Glutamatergic neuron (in vitro differentiated cells): ENCODE data around the gene KIF25. TPM values are rescaled to one million over a fixed set of nuclear protein-coding genes. Genes with fewer than 3 reads are reported as not detected.

ENCODE experiments used
- DNase-seq: peaks from one replicate; pipeline ENCODE4 v3.0.0; 2022
- H3K27ac Mint-ChIP-seq: one replicate; pipeline ENCODE4 v1.8.0; 2020; ENCODE audit warnings: mild to moderate bottlenecking, mixed read lengths, inconsistent platforms; ENCODE audit not compliant: unreplicated experiment
- H3K27me3 Mint-ChIP-seq: one replicate; pipeline ENCODE4 v1.8.0; 2020; ENCODE audit warnings: mild to moderate bottlenecking, moderate library complexity, mixed read lengths, inconsistent platforms; ENCODE audit not compliant: unreplicated experiment
- H3K36me3 Mint-ChIP-seq: one replicate; pipeline ENCODE4 v1.8.0; 2020; ENCODE audit warnings: mild to moderate bottlenecking, mixed read lengths, inconsistent platforms; ENCODE audit not compliant: unreplicated experiment
- H3K4me1 Mint-ChIP-seq: one replicate; pipeline ENCODE4 v1.8.0; 2020; ENCODE audit warnings: mild to moderate bottlenecking, low read depth, mixed read lengths, inconsistent platforms; ENCODE audit not compliant: unreplicated experiment
- H3K4me3 Mint-ChIP-seq: one replicate; pipeline ENCODE4 v1.8.0; 2020; ENCODE audit warnings: mild to moderate bottlenecking, mixed read lengths, inconsistent platforms; ENCODE audit not compliant: unreplicated experiment
- H3K9me3 Mint-ChIP-seq: one replicate; pipeline ENCODE4 v1.8.0; 2020; ENCODE audit warnings: mild to moderate bottlenecking, moderate library complexity, mixed read lengths, inconsistent platforms; ENCODE audit not compliant: unreplicated experiment
- CTCF ChIP-seq: fragments of 200-600 bp; sonication (generic); IDR thresholded peaks from one replicate; pipeline ENCODE4 v1.5.0; 2021; ENCODE audit not compliant: partially characterized antibody, unreplicated experiment
- total RNA-seq: library from RNA; stranded (reverse); fragmentation: NEBNext Ultra II Directional; extraction: Animal tissue kit (Norgen Biotek cat#: 25700); gene quantifications from one replicate; pipeline ENCODE4 v1.2.1, GENCODE V29; 2021; ENCODE audit not compliant: unreplicated experiment

Gene KIF25
- total RNA-seq, 1 donor from 2014 or later, result not detected

GRCh38 chr6:168087436-168088160 lies 90.1 kb downstream of the KIF25 start:
- H3K27me3 Mint-ChIP-seq, result peaks cover 12% of the 10 kb centered on the region

GRCh38 chr6:168088161-168089053 lies 90.9 kb downstream of the KIF25 start:
- H3K27ac Mint-ChIP-seq, result peak overlapping the region; percentile 76
- H3K9me3 Mint-ChIP-seq, result peaks cover 9% of the 10 kb centered on the region
- no peak for TF ChIP-seq CTCF
- H3K27me3 Mint-ChIP-seq, result peaks cover 12% of the 10 kb centered on the region
- DNase-seq, result peak; percentile 80
- peaks cover 3% of the 10 kb centered on the region for H3K36me3 Mint-ChIP-seq
- peaks cover 10% of the 10 kb centered on the region for H3K4me1 Mint-ChIP-seq
- no peak overlapping the region for H3K4me3 Mint-ChIP-seq

More at GRCh38 chr6:168087436-168088160, 90.1 kb downstream of the KIF25 start:
- Mint-ChIP-seq H3K4me1 (peaks cover 10% of the 10 kb centered on the region), H3K27ac (peak overlapping the region; percentile 80), H3K4me3 (no peak overlapping the region), H3K9me3 (peaks cover 11% of the 10 kb centered on the region), H3K36me3 (peaks cover 3% of the 10 kb centered on the region)
- no peak for TF ChIP-seq CTCF
- DNase-seq, result no peak

- H3K4me1 Mint-ChIP-seq, result peaks cover 10% of the 10 kb centered on the region
- no peak for DNase-seq
- no peak overlapping the region for H3K4me3 Mint-ChIP-seq
- peaks cover 3% of the 10 kb centered on the region for H3K36me3 Mint-ChIP-seq
- H3K27ac Mint-ChIP-seq, result no peak overlapping the region
- H3K9me3 Mint-ChIP-seq, result peaks cover 5% of the 10 kb centered on the region
- peaks cover 12% of the 10 kb centered on the region for H3K27me3 Mint-ChIP-seq
- TF ChIP-seq CTCF, result no peak
These were observed 92.0 kb downstream of the KIF25 start for GRCh38 chr6:168089186-168090063.

- no peak overlapping the region for H3K27ac Mint-ChIP-seq
- DNase-seq, result no peak
- H3K27me3 Mint-ChIP-seq, result peaks cover 12% of the 10 kb centered on the region
- H3K4me1 Mint-ChIP-seq, result peaks cover 10% of the 10 kb centered on the region
- H3K36me3 Mint-ChIP-seq, result peaks cover 3% of the 10 kb centered on the region
- H3K4me3 Mint-ChIP-seq, result no peak overlapping the region
- peaks cover 5% of the 10 kb centered on the region for H3K9me3 Mint-ChIP-seq
- TF ChIP-seq CTCF, result no peak
These were observed 92.7 kb downstream of the KIF25 start for GRCh38 chr6:168090064-168090690.
